Activated gamma-delta T cell treated with anti-CD3 and anti-CD28 coated beads, Interleukin-2, amount 50 U/mL, for 16 hours (primary cell): ENCODE data around the gene CRABP2.

Experiments used
- DNase-seq: peaks from one replicate; pipeline ENCODE4 v3.0.0-alpha.2; 2020; ENCODE audit warnings: low read depth

Gene CRABP2

DNA sequence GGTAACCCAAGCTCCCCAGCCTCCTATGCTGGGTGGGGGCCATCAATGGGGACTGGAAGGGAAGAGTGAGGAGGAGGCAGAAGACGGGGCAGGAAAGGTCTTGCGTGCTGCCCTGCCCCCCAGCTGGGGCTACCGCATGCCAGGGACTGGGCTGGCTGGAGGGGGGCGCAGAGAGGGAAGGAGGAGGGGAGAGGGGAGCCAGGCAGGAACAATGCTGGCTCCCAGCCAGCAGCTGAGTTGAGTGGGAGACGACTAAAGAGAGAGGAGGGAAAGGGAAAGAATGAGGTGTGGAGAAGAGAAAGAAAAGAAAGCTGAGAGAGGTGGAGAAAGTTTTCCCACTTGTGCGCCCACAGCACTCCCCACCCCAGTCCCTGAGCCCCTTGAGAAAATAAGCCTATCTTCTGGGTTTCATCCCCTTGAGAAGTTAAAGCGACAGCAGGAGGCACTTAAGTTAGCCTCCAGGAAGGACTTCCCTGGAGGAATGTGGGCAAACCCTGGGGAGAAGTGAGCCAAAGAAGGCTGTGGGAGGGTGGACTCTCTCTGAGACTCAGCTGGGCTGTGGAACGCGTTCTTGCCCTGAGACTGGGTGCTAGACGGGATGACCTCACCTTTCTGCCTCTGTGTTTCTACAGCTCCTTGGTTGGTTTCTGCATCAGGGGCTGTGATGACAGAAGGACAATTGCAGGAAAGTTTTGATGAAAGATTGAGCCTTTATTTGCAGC is 15.3 kb downstream of the CRABP2 start:
- no peak for DNase-seq

DNA sequence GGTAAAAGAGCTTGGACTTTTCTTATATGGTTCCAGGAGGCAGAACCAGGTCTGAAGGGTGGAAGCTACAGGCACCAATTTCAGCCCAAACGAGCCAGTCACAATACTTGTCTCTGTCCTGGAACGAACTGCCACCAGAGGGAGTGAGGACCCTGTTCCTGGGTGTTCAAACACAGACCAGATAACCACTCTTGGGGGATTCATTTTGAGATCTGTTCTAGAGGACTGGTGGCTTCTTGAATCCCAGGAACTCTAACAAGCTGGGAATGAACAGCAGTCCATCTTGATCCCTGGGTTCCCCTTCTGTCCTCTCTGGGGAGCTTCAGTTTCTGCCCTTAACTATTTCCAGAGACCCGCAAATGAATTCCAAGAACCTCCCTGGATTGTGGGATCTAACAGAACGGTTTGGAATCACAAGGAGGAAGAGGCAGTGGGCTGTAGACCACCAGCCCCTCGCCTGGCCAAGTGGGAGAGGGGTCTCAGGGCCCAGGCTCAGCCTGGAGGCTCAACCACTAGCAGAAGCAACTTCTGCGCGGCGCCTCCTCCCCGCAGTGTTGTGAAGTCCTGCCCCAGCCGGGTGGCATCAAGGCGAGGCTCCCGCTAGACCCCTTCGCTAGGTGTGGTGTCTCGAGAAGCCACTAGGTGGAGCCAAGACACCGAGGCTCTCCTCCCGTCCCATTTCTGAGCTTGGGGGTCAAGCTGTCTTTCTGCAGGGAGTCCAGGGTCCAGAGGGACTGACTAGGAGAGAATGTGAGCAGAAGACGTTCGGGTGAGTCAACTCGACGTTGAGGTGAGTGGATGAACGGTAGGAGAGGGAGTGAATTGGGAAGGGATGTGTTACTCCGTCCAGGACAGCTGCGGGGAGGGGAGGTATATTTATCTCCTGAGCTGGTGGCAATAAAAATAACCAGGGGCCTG is 16.1 kb downstream of the CRABP2 start:
- peak; percentile 62 for DNase-seq

DNA sequence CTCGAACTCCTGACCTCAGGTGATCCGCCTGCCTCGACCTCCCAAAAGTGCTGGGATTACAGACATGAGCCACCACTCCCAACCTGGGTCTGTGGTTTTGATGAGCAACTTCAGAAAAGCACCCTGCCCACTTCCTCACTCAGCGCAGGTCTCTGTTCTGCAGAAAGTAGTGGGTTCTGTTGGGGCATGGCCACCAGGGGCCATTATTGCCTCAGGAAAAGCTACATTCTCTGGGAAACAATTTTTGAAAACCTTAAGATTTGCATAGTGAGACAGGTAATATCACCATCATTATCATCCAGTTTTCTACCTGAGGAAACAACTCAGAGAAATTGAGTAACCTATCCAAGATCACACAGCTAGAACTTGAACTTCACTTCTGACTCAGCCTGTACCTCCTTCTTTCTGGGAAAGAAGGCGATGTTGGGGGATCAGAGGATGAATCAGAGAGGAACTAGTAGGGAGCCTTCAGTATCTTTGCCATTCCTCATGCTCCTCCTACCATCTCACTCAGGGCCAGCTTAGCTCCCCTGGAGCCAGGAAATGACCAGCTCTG is 21.1 kb downstream of the CRABP2 start:
- no peak for DNase-seq

GRCh38 chr1:156682166-156682890 is 23.1 kb downstream of the CRABP2 start:
- DNase-seq: no peak

- no peak for DNase-seq
Measured at GRCh38 chr1:156681196-156681960, 24.0 kb downstream of the CRABP2 start.

DNA sequence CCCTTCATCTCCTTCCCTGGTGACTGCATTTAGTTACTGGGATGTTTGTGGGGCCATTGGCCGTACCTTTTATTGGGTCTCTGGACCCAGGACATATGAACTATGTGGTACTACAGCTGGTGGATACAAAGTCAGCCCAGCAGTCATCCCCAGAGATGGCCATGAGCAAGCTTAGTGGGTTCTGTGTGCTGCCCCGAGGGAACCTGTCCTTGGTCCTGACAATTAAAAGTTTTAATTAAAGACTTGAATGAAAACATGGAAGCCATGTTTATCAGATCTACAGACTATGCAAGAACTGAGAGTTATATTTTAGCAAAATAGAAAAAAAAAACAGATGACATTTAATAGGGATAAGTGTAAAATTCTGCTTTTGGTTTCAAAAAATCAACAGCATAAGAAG is 25.3 kb downstream of the CRABP2 start:
- no peak for DNase-seq

GRCh38 chr1:156677616-156678596 is 27.5 kb downstream of the CRABP2 start:
- DNase-seq: no peak

DNA sequence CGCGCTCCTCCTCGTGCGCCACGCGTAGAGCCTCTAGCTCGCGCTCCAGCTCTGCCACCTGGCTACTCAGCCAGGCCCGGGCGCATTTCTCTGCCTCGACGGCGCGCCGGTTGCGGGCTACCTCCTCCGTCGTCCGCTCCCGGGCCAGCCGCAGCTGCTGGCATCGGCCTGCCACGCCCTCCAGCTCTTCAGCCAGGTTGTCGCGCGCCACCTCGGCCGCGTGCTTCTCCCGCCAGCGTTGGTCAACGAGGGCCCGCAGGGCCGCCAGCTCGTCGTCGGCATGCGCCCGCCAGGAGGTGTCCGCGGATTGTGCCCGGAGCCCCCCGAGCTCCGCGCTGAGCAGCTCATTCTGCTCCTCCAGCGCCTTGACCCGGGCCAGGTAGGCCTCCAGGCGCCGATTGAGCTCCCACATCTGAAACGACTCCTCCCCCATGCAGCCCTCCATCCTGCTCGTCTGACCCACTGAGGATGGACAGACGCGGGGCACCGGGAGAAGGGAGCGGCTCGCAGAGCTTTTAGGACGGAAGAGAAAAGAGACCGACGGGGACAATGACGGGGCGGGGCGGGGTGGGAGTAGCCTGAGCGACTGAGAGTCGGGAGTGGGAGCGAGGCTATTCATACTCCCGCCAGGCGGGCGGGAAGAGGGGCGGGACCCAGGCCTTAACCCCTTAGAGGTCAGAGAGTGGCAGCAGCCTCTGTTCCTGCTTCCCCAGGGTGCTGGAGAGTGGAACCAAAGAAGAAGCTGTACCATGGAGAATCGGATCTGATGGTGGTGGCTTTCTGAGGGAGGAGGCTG is 28.4 kb downstream of the CRABP2 start, which contains the start of gene NES:
NES (minus strand) TSS at position 588 of the 796 bp plus-strand sequence; CDS start at position 445, 143 bp downstream.
- no peak for DNase-seq

DNA sequence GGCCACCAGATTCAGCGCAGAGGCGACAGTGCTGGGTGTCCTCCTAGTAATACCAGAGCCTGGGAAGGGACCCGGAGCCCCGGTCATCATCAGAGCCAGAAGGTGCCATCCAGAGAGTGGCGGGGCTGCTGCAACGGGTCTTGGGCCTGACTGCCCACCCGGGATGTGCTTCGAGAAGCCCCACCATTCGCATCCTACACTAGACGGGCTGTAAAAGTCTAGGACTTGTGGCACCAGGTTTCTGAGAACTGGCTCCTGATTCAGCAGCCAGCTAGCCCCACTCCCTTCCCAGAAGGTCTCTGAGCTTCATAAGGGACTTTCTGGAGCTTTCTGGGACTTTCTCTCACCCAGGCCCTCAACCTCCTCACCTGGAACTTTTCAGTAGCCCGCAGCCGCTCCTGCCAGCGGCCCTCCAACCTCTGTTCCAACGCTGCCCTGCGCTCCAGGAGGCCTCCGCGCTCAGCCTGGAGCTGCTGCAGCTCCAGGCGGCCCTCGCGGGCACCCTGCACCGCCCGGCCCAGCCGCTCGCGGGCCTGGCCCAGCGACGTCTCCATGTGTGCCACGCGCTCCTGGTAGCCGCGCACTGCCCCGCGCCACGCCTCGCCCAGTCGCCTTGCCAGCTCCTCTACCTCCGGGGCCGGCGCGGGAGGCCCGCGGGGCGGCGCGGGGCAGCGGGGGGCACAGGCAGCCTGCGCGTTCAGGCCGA is 29.1 kb downstream of the CRABP2 start:
- no peak for DNase-seq

DNA sequence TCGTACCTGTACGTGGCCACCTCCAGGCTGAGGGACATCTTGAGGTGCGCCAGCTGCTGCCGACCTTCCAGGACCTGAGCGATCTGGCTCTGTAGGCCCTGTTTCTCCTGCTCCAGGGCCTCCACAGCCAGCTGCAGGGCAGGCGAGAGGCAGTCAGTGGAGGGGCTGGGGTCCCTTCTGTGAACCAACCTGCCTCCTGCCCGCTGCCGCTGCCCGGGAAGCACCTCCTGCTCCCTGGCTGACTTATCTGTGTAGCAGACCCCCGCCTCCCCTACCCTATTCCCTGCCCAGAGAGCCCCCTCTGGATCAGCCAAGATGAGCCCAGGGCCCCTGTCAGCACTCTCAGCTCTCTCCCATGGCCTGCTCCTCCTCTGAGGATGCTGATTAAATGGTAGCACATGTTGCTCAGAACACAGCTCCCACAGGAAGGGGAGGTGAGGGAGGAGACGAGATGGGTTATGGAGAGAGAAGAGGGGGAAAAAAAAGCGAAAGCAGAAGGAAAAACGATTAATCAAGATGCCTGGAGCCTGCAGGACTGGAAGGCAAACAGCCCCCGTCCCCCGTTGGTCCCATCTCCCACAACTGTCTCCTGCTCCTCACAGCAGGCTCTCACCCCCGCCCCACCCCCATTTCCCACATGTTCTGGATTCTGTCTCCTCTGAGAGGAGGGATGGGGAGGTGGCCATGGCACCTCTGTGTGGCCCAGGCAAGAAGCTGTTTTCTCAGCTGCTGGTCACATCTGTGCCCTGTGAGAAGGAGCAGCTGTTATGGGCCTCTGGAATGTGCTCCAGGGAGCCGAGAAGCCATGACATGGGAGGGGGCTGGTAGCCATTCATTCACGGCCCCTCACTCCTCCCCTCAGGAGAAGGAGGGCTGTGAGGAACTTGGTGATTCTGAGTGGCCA is 29.9 kb downstream of the CRABP2 start:
- DNase-seq: no peak

GRCh38 chr1:156673387-156674121 is 31.8 kb downstream of the CRABP2 start:
- DNase-seq: no peak

- DNase-seq: no peak
Measured at GRCh38 chr1:156671804-156672203, 33.6 kb downstream of the CRABP2 start.

- DNase-seq: no peak
Measured at GRCh38 chr1:156670791-156671190, 34.6 kb downstream of the CRABP2 start.

- DNase-seq: no peak
Measured at GRCh38 chr1:156670359-156670758, 35.0 kb downstream of the CRABP2 start.

DNA sequence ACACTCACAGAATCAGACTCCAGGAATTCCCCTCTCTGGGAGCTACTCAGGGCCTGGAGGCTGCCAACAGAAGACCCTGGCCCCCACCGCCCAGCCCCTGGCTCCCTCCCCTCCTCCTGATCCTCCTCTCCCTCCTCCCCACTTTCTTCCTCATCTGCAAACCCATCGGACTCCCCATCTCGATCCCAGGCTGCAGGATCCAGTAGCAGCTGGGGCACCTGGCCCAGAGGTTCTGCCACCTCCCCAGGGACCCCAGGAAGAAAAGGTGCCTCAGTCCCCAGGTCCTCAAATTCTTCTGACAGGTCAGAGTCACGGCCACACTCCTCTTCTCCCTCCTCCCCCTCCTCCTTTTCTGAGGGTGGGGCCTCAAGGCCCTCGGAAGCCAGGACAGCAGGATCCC is 35.6 kb downstream of the CRABP2 start:
- no peak for DNase-seq

GRCh38 chr1:156668801-156669637 is 36.4 kb downstream of the CRABP2 start:
- DNase-seq: no peak
